ENCODE data around the gene PLAGL2.

- TF ChIP-seq CTCF (conservative IDR thresholded peaks at IDR 0.05 in 1 of 2, IDR thresholded peaks at IDR 0.05 in 1 of 2; ENCODE audit: low read depth in 1 of 2, low read length in 2 of 2) (no peak), EZH2 (IDR thresholded peaks at IDR 0.05; ENCODE audit: low read length, missing control alignments) (no peak)
These were observed 29.3 kb upstream of the PLAGL2 start for GRCh38 chr20:32236819-32237218.

All from fibroblast of lung (primary cell).